ENCODE results near the gene TECRL. TPM values are rescaled to one million over a fixed set of nuclear protein-coding genes. Genes with fewer than 3 reads are reported as not detected.

The TECRL gene, protein sequence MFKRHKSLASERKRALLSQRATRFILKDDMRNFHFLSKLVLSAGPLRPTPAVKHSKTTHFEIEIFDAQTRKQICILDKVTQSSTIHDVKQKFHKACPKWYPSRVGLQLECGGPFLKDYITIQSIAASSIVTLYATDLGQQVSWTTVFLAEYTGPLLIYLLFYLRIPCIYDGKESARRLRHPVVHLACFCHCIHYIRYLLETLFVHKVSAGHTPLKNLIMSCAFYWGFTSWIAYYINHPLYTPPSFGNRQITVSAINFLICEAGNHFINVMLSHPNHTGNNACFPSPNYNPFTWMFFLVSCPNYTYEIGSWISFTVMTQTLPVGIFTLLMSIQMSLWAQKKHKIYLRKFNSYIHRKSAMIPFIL
- total RNA-seq (2021; fragmentation: NEBNext Ultra II Directional; extraction: Animal tissue kit (Norgen Biotek cat#: 25700)): not detected
- long read RNA-seq: 0 reads

- Mint-ChIP-seq H3K27ac (no peak within 1 kb of the TSS), H3K4me1 (ENCODE audit: low read depth) (no peaks in the 10 kb centered on the region), H3K4me3 (no peak within 1 kb of the TSS), H3K36me3 (ENCODE audit: low read depth) (no peaks in the 10 kb centered on the region), H3K9me3 (peaks cover 8% of the 10 kb centered on the region; the same call in 1 of the 2 replicates), H3K27me3 (ENCODE audit: insufficient read depth) (no peaks in the 10 kb centered on the region)
- no peak for DNase-seq
- TF ChIP-seq, protein P1, sequence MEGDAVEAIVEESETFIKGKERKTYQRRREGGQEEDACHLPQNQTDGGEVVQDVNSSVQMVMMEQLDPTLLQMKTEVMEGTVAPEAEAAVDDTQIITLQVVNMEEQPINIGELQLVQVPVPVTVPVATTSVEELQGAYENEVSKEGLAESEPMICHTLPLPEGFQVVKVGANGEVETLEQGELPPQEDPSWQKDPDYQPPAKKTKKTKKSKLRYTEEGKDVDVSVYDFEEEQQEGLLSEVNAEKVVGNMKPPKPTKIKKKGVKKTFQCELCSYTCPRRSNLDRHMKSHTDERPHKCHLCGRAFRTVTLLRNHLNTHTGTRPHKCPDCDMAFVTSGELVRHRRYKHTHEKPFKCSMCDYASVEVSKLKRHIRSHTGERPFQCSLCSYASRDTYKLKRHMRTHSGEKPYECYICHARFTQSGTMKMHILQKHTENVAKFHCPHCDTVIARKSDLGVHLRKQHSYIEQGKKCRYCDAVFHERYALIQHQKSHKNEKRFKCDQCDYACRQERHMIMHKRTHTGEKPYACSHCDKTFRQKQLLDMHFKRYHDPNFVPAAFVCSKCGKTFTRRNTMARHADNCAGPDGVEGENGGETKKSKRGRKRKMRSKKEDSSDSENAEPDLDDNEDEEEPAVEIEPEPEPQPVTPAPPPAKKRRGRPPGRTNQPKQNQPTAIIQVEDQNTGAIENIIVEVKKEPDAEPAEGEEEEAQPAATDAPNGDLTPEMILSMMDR (IDR thresholded peaks at IDR 0.05): no peak
These were observed at the start of gene TECRL for GRCh38 chr4:64409300-64409699. Gene TECRL (minus strand): TSS chr4:64409450. CDS start chr4:64409351, 99 bp downstream.

- H3K27me3 Mint-ChIP-seq (ENCODE audit: insufficient read depth): no peaks in the 10 kb centered on the region
- no peak overlapping the region for H3K4me3 Mint-ChIP-seq
- TF ChIP-seq, protein P1 (IDR thresholded peaks at IDR 0.05): no peak
- peaks cover 46% of the 10 kb centered on the region for H3K9me3 Mint-ChIP-seq
- no peaks in the 10 kb centered on the region for H3K4me1 Mint-ChIP-seq (ENCODE audit: low read depth)
- no peak for DNase-seq
- no peak overlapping the region for H3K27ac Mint-ChIP-seq
- H3K36me3 Mint-ChIP-seq (ENCODE audit: low read depth): no peaks in the 10 kb centered on the region
These were observed 23.4 kb upstream of the TECRL start for GRCh38 chr4:64432674-64433073.

- peaks cover 44% of the 10 kb centered on the region for H3K9me3 Mint-ChIP-seq
- no peak overlapping the region for H3K4me3 Mint-ChIP-seq
- no peaks in the 10 kb centered on the region for H3K27me3 Mint-ChIP-seq (ENCODE audit: insufficient read depth)
These were observed 21.7 kb upstream of the TECRL start for GRCh38 chr4:64430933-64431332.

GRCh38 chr4:64417974-64418373 lies 8.7 kb upstream of the TECRL start:
- TF ChIP-seq, protein P1 (IDR thresholded peaks at IDR 0.05): no peak
- Mint-ChIP-seq H3K4me1 (ENCODE audit: low read depth) (no peaks in the 10 kb centered on the region), H3K36me3 (ENCODE audit: low read depth) (no peaks in the 10 kb centered on the region), H3K4me3 (no peak overlapping the region), H3K27me3 (ENCODE audit: insufficient read depth) (no peaks in the 10 kb centered on the region), H3K9me3 (peaks cover 6% of the 10 kb centered on the region), H3K27ac (no peak overlapping the region)
- no peak for DNase-seq

More at GRCh38 chr4:64430933-64431332, 21.7 kb upstream of the TECRL start:
- Mint-ChIP-seq H3K27ac (no peak overlapping the region), H3K4me1 (ENCODE audit: low read depth) (no peaks in the 10 kb centered on the region), H3K36me3 (ENCODE audit: low read depth) (no peaks in the 10 kb centered on the region)
- no peak for DNase-seq
- TF ChIP-seq, protein P1 (IDR thresholded peaks at IDR 0.05): no peak

- H3K4me1 Mint-ChIP-seq (ENCODE audit: low read depth): no peaks in the 10 kb centered on the region
- DNase-seq: no peak
- no peak overlapping the region for H3K4me3 Mint-ChIP-seq
- TF ChIP-seq, protein P1 (IDR thresholded peaks at IDR 0.05): no peak
- no peaks in the 10 kb centered on the region; the same call in 1 of the 2 replicates for H3K27me3 Mint-ChIP-seq (ENCODE audit: insufficient read depth)
- H3K9me3 Mint-ChIP-seq: peaks cover 8% of the 10 kb centered on the region; the same call in 1 of the 2 replicates
- H3K27ac Mint-ChIP-seq: no peak overlapping the region
- no peaks in the 10 kb centered on the region for H3K36me3 Mint-ChIP-seq (ENCODE audit: low read depth)
These were observed 2.2 kb downstream of the TECRL start for GRCh38 chr4:64407000-64407399.
